GM12878 (cell line): Measurements from ENCODE around the gene PARD6B. TPM values are rescaled to one million over a fixed set of nuclear protein-coding genes. Genes with fewer than 3 reads are reported as not detected.
A peak's percentile ranks its signal among the peaks of the same experiment; 100 is the strongest.

Source experiments
- ATAC-seq: fragments of 200-7000 bp; cut with Tn5 transposase; 3 replicates; pipeline ENCODE4 v1.9.1; 2020; ENCODE audit warnings: mild to moderate bottlenecking, moderate library complexity
- BruUV-seq: library from RNA; stranded (reverse); fragments of 400-500 nt; replicated peaks from 2 replicates; lab custom pipeline; 2021; lab: Mats Ljungman, UMichigan
- CTCF ChIA-PET: fragments of 300-600 bp; sonication (Branson Sonifier 250); formaldehyde crosslinking; extraction: SDS; loops from one replicate; lab custom pipeline; 2021; ENCODE audit warnings: inconsistent platforms; lab: Yijun Ruan, JAX
- POLR2A ChIA-PET: fragments of 350-600 bp; formaldehyde crosslinking; extraction: SDS; loops from one replicate; lab custom pipeline; 2021; ENCODE audit warnings: inconsistent platforms; lab: Charles Lee
- RAD21 ChIA-PET: fragments of 300-600 bp; sonication (Branson Sonifier 250); formaldehyde crosslinking; loops from one replicate; lab custom pipeline; 2023; ENCODE audit warnings: antibody characterized with exemption; ENCODE audit not compliant: unreplicated experiment; lab: Charles Lee
- SMC1A ChIA-PET: fragments of 300-600 bp; sonication (Branson Sonifier 250); formaldehyde crosslinking; loops from one replicate; lab custom pipeline; 2023; ENCODE audit not compliant: unreplicated experiment, uncharacterized antibody; lab: Charles Lee
- DNase-seq: peaks from one replicate; pipeline ENCODE4 v3.0.0-alpha.2; 2011; ENCODE audit warnings: low read depth, low spot score
- FAIRE-seq: peaks from 3 replicates; lab custom pipeline; 2011; peaks lifted over from hg19 to GRCh38; lab: Jason Lieb, UNC
- H2AFZ ChIP-seq: 2 replicates; pipeline ENCODE4 v1.6.0; 2011; ENCODE audit warnings: low read depth, low read length, control low read depth; ENCODE audit not compliant: control insufficient read depth
- H3K27ac ChIP-seq: 2 replicates; pipeline ENCODE4 v1.5.1; 2011; ENCODE audit warnings: control low read depth; ENCODE audit not compliant: control insufficient read depth, insufficient read depth
- H3K27me3 ChIP-seq, 2 experiments: replicated peaks in 1 of 2; 2 replicates each; pipeline versions ENCODE4 v1.6.0 to v1.6.1; 2011; ENCODE audit warnings: low read length in 1 of 2; ENCODE audit not compliant: control insufficient read depth in 2 of 2, insufficient read depth in 2 of 2
- H3K36me3 ChIP-seq, 2 experiments: 2 replicates each; pipeline ENCODE4 v1.5.1; 2011; ENCODE audit warnings: low read length in 1 of 2; ENCODE audit not compliant: control insufficient read depth in 2 of 2, insufficient read depth in 2 of 2
- H3K4me1 ChIP-seq: 2 replicates; pipeline ENCODE4 v1.6.1; 2011; ENCODE audit warnings: mild to moderate bottlenecking, low read length, moderate library complexity, mixed read lengths; ENCODE audit not compliant: control insufficient read depth, insufficient read depth
- H3K4me2 ChIP-seq: 2 replicates; pipeline ENCODE4 v1.6.0; 2011; ENCODE audit warnings: control low read depth; ENCODE audit not compliant: control insufficient read depth, insufficient read depth
- H3K4me3 ChIP-seq: fragments of 200-600 bp; sonication (generic); 2 replicates; pipeline ENCODE4 v1.5.1; 2016
- H3K79me2 ChIP-seq: 2 replicates; pipeline ENCODE4 v1.6.0; 2011; ENCODE audit warnings: low read length; ENCODE audit not compliant: control insufficient read depth, insufficient read depth
- H3K9ac ChIP-seq: 2 replicates; pipeline ENCODE4 v1.8.0; 2011; ENCODE audit warnings: low read length, control low read depth, mixed read lengths; ENCODE audit not compliant: control insufficient read depth, insufficient read depth
- H3K9me3 ChIP-seq: replicated peaks from 3 replicates; pipeline ENCODE4 v1.5.1; 2011; ENCODE audit warnings: mild to moderate bottlenecking, low read length; ENCODE audit not compliant: control insufficient read depth, insufficient read depth
- H4K20me1 ChIP-seq: 2 replicates; pipeline ENCODE4 v1.6.0; 2011; ENCODE audit not compliant: control insufficient read depth, insufficient read depth
- ASH2L ChIP-seq: fragments of 300-600, 200-600 bp; sonication (generic); IDR thresholded peaks from 2 replicates; pipeline ENCODE4 v1.6.1; 2017; ENCODE audit warnings: low read depth, mild to moderate bottlenecking, borderline replicate concordance
- BHLHE40 ChIP-seq, 2 experiments: fragments of 450-650 bp in 1 of 2; IDR thresholded peaks; 2 replicates each; pipeline ENCODE4 v1.6.1; 2011 to 2017; ENCODE audit warnings: low read depth in 2 of 2, borderline replicate concordance in 1 of 2, improper control_type of control experiment in 1 of 2, low read length in 1 of 2, mild to moderate bottlenecking in 1 of 2
- E2F4 ChIP-seq: IDR thresholded peaks from 2 replicates; pipeline ENCODE4 v1.6.1; 2012; ENCODE audit warnings: low read depth, low read length, improper control_type of control experiment
- EGR1 ChIP-seq, 2 experiments: IDR thresholded peaks; 1 replicate in 1 of 2; 2 replicates in 1 of 2; pipeline ENCODE4 v1.6.1; 2011 to 2012; ENCODE audit warnings: low read depth in 2 of 2, low read length in 2 of 2, borderline replicate concordance in 1 of 2, mild to moderate bottlenecking in 1 of 2, moderate library complexity in 1 of 2
- EZH2 ChIP-seq: IDR thresholded peaks from 2 replicates; pipeline ENCODE4 v1.6.1; 2012; ENCODE audit warnings: low read depth, mild to moderate bottlenecking, control low read depth, inconsistent platforms, low read length, borderline replicate concordance; ENCODE audit not compliant: control insufficient read depth
- KLF5 ChIP-seq: fragments of 450-650 bp; IDR thresholded peaks from 2 replicates; pipeline ENCODE4 v1.6.1; 2014; ENCODE audit warnings: mild to moderate bottlenecking; ENCODE audit not compliant: partially characterized antibody
- NFYA ChIP-seq: IDR thresholded peaks from 2 replicates; pipeline ENCODE4 v1.6.1; 2011; ENCODE audit warnings: low read depth, mild to moderate bottlenecking, low read length, improper control_type of control experiment, borderline replicate concordance
- NFYB ChIP-seq: IDR thresholded peaks from 2 replicates; pipeline ENCODE4 v1.6.1; 2011; ENCODE audit warnings: low read depth, mild to moderate bottlenecking, low read length, improper control_type of control experiment, moderate library complexity; ENCODE audit not compliant: insufficient read depth
- NR2C1 ChIP-seq: fragments of 450-650 bp; IDR thresholded peaks from 2 replicates; pipeline ENCODE4 v1.6.1; 2017; ENCODE audit warnings: antibody characterized with exemption, mild to moderate bottlenecking, moderate library complexity
- NRF1 ChIP-seq: conservative IDR thresholded peaks from 2 replicates; pipeline ENCODE4 v1.6.1; 2011; ENCODE audit warnings: mild to moderate bottlenecking, low read depth, low read length, improper control_type of control experiment
- RAD51 ChIP-seq: fragments of 450-650 bp; IDR thresholded peaks from 2 replicates; pipeline ENCODE4 v1.6.1; 2016; ENCODE audit warnings: moderate library complexity, mild to moderate bottlenecking, inconsistent platforms
- SMC3 ChIP-seq: IDR thresholded peaks from 2 replicates; pipeline ENCODE4 v1.6.1; 2011; ENCODE audit warnings: low read length, improper control_type of control experiment, borderline replicate concordance
- SREBF1 ChIP-seq: IDR thresholded peaks from 2 replicates; pipeline ENCODE4 v1.6.1; 2012; ENCODE audit warnings: mild to moderate bottlenecking, low read length
- TARDBP ChIP-seq: IDR thresholded peaks from 2 replicates; pipeline ENCODE4 v1.6.1; 2016; ENCODE audit warnings: borderline replicate concordance
- TBL1XR1 ChIP-seq: IDR thresholded peaks from 2 replicates; pipeline ENCODE4 v1.6.1; 2012; ENCODE audit warnings: low read depth, low read length, improper control_type of control experiment
- WGBS: methylation state at CpG from one replicate; pipeline ENCODE4 v1.1.6; 2016; ENCODE audit warnings: low lambda C conversion rate; ENCODE audit not compliant: insufficient replicate concordance, insufficient coverage; ENCODE audit errors: missing lambda C conversion rate; 5-methylcytosine and 5-hydroxymethylcytosine counted together
- in situ Hi-C: fragments of 300-500 bp; cut with MboI; formaldehyde crosslinking; loops from 9 replicates; pipeline ENCODE4 v1.14.3; 2018; ENCODE audit warnings: mixed read lengths
- intact Hi-C: fragments of 100-400 bp; cut with micrococcal nuclease; formaldehyde crosslinking; loops from one replicate; pipeline ENCODE4 v1.14.2; 2022; ENCODE audit not compliant: unreplicated experiment
- polyA plus RNA-seq, 11 experiments: library from polyadenylated mRNA; depleted of rRNA in 4 of 11; unstranded in 6 of 11; stranded (reverse) in 5 of 11; fragments of >200 nt; fragmentation: Nextera tagmentation in 4 of 11; fragmentation: Illumina TruSeq in 1 of 11; extraction: Ambion mirVana in 4 of 11; extraction: Trizol in 1 of 11; gene quantifications; 1 replicate in 1 of 11; 2 replicates in 10 of 11; pipeline versions ENCODE4 v1.2.1 to v1.2.3, GENCODE V29; 2011 to 2016; ENCODE audit warnings: inconsistent platforms in 2 of 11, missing spikeins in 2 of 11, low read depth in 1 of 11
- total RNA-seq, 4 experiments: library from RNA; depleted of rRNA in 3 of 4; stranded (reverse); fragments of >200 nt in 3 of 4; fragmentation: Illumina TruSeq in 1 of 4; extraction: Trizol in 1 of 4; gene quantifications; 2 replicates each; pipeline versions ENCODE4 v1.2.1 to v1.2.3, GENCODE V29; 2013 to 2021

The PARD6B gene
- total and polyA plus RNA-seq, 10 of the 15 experiments (the other 5 are each of a cell fraction or from before 2014, with no cell fraction given) = 0.57 to 4.7 (median 2.0) TPM

- CTCF ChIA-PET = interaction anchor here (0.7 to 2.1 kb wide), 3 partner anchors 10 to 159 kb away, joined by 3 to 7 read pairs (median 4); no protein-coding TSS in a partner anchor
These were observed 15.9 kb downstream of the PARD6B start for GRCh38 chr20:50747275-50747674.

More at GRCh38 chr20:50747275-50747674, 15.9 kb downstream of the PARD6B start:
- RAD21 ChIA-PET = no interaction called here
- Histone ChIP-seq H3K4me1 (peaks cover 6% of the 10 kb centered on the region; the same call in 1 of the 2 replicates), H4K20me1 (no peaks in the 10 kb centered on the region), H3K9me3 (no peaks in the 10 kb centered on the region), H3K36me3 (peaks cover 0 to 8% of the 10 kb centered on the region in 2 experiments; a peak in 1 of 4 replicates)
- DNase-seq = no peak
- BruUV-seq = no TSS peak
- 81% methylated on average over 2 of the region's 2 CpGs for WGBS
- intact Hi-C loops = loop anchor here (5.0 to 10.0 kb wide), 2 partner anchors 85 to 122 kb away; no protein-coding TSS in a partner anchor
- TF ChIP-seq NFYB (no peak), NR2C1 (no peak), ASH2L (no peak), SREBF1 (no peak), NFYA (no peak), NRF1 (no peak), KLF5 (no peak), TBL1XR1 (no peak), RAD51 (no peak), EGR1 (IDR thresholded peaks at IDR 0.05; ENCODE audit: borderline replicate concordance in 1 of 2, low read depth in 2 of 2, low read length in 2 of 2) (no peak), BHLHE40 (IDR thresholded peaks at IDR 0.05; ENCODE audit: borderline replicate concordance in 1 of 2, low read depth in 2 of 2, low read length in 1 of 2) (no peak), EZH2 (no peak), E2F4 (no peak), TARDBP (no peak), SMC3 (no peak)
- TF ChIP-seq, all 136 proteins: peak for 0
- no peak overlapping the region for H3K27ac ChIP-seq
- no peak overlapping the region for H2AFZ ChIP-seq
- no peaks in the 10 kb centered on the region for H3K27me3 ChIP-seq
- no peak overlapping the region for H3K4me2 ChIP-seq
- POLR2A ChIA-PET = no interaction called here
- no peaks in the 10 kb centered on the region for H3K79me2 ChIP-seq
- FAIRE-seq = peak; percentile 13
- in situ Hi-C loops = no loop called here
- no peak overlapping the region for H3K4me3 ChIP-seq
- ATAC-seq = no peak
- SMC1A ChIA-PET = interaction anchor here (0.7 kb wide), 1 partner anchor 122 kb away, joined by 3 read pairs; no protein-coding TSS in a partner anchor
- H3K9ac ChIP-seq = no peak overlapping the region
